PC-9 (cell line): ENCODE data around the gene AMIGO1. TPM values are rescaled to one million over a fixed set of nuclear protein-coding genes. Genes with fewer than 3 reads are reported as not detected.
A peak's percentile ranks its signal among the peaks of the same experiment; 100 is the strongest.

Source experiments
- BruUV-seq: library from RNA; stranded (reverse); fragments of 400-500 nt; replicated peaks from 2 replicates; lab custom pipeline; 2021; lab: Mats Ljungman, UMichigan
- CTCF ChIA-PET: fragments of 300-600 bp; sonication (Branson Sonifier 250); formaldehyde crosslinking; loops from one replicate; lab custom pipeline; 2022; ENCODE audit warnings: antibody characterized with exemption; lab: Charles Lee
- POLR2A ChIA-PET: fragments of 300-600 bp; sonication (Branson Sonifier 250); formaldehyde crosslinking; loops from one replicate; lab custom pipeline; 2022; ENCODE audit warnings: antibody characterized with exemption; ENCODE audit not compliant: unreplicated experiment; lab: Charles Lee
- DNase-seq, 2 experiments: peaks; one replicate each; pipeline versions ENCODE4 v3.0.0 to v3.0.0-alpha.2; 2015 to 2022; ENCODE audit warnings: mixed read lengths in 1 of 2
- H2AFZ ChIP-seq: fragments of 200-600 bp; sonication (generic); 2 replicates; pipeline ENCODE4 v1.8.1; 2017; ENCODE audit warnings: antibody characterized with exemption
- H3F3A ChIP-seq: fragments of 200-600 bp; sonication (generic); 2 replicates; pipeline ENCODE4 v1.8.1; 2017; ENCODE audit warnings: antibody characterized with exemption, mild to moderate bottlenecking, low read depth; ENCODE audit not compliant: insufficient read depth
- H3K27ac ChIP-seq: fragments of 200-600 bp; sonication (generic); 2 replicates; pipeline ENCODE4 v1.6.1; 2016; ENCODE audit warnings: mixed run types
- H3K27me3 ChIP-seq: fragments of 200-600 bp; sonication (generic); 2 replicates; pipeline ENCODE4 v1.6.1; 2016; ENCODE audit warnings: low read depth, mixed run types; ENCODE audit not compliant: insufficient read depth
- H3K36me3 ChIP-seq: fragments of 200-600 bp; sonication (generic); 2 replicates; pipeline ENCODE4 v1.6.1; 2016; ENCODE audit warnings: low read depth, mixed run types
- H3K4me1 ChIP-seq: fragments of 200-600 bp; sonication (generic); replicated peaks from 2 replicates; pipeline ENCODE4 v1.6.1; 2016; ENCODE audit warnings: mixed run types; ENCODE audit not compliant: insufficient read depth
- H3K4me2 ChIP-seq: fragments of 200-600 bp; sonication (generic); 2 replicates; pipeline ENCODE4 v1.6.1; 2017; ENCODE audit warnings: mixed run types
- H3K4me3 ChIP-seq: fragments of 200-600 bp; sonication (generic); 2 replicates; pipeline ENCODE4 v1.6.1; 2016; ENCODE audit warnings: mixed run types
- H3K79me2 ChIP-seq: fragments of 200-600 bp; sonication (generic); 2 replicates; pipeline ENCODE4 v1.6.1; 2017; ENCODE audit warnings: low read depth, mixed run types
- H3K9me2 ChIP-seq: fragments of 200-600 bp; sonication (generic); 2 replicates; pipeline ENCODE4 v1.8.1; 2017; ENCODE audit warnings: mild to moderate bottlenecking; ENCODE audit not compliant: insufficient read depth
- H3K9me3 ChIP-seq: fragments of 200-600 bp; sonication (generic); 2 replicates; pipeline ENCODE4 v1.8.1; 2016; ENCODE audit warnings: low read depth; ENCODE audit not compliant: insufficient read depth
- H4K20me1 ChIP-seq: fragments of 200-600 bp; sonication (generic); 2 replicates; pipeline ENCODE4 v1.8.1; 2017; ENCODE audit not compliant: insufficient read depth
- EZH2 ChIP-seq: fragments of 200-600 bp; sonication (generic); IDR thresholded peaks from 2 replicates; pipeline ENCODE4 v1.8.0; 2017; ENCODE audit warnings: antibody characterized with exemption, low read depth
- intact Hi-C: fragments of 100-400 bp; cut with micrococcal nuclease; formaldehyde crosslinking; loops from one replicate; pipeline ENCODE4 v1.10.0; 2022; ENCODE audit not compliant: unreplicated experiment
- total RNA-seq: library from RNA; stranded (reverse); gene quantifications from 2 replicates; pipeline ENCODE4 v1.2.3, GENCODE V29; 2021
- TF ChIP-seq, protein P1 (sequence below): fragments of 200-600 bp; sonication (generic); conservative IDR thresholded peaks from 2 replicates; pipeline ENCODE4 v1.6.1; 2017; ENCODE audit warnings: mixed run types, antibody characterized with exemption, mild to moderate bottlenecking, moderate library complexity

AMIGO1 gene
- total RNA-seq, 1 experiment from 2014 or later = 4.2 TPM

DNA sequence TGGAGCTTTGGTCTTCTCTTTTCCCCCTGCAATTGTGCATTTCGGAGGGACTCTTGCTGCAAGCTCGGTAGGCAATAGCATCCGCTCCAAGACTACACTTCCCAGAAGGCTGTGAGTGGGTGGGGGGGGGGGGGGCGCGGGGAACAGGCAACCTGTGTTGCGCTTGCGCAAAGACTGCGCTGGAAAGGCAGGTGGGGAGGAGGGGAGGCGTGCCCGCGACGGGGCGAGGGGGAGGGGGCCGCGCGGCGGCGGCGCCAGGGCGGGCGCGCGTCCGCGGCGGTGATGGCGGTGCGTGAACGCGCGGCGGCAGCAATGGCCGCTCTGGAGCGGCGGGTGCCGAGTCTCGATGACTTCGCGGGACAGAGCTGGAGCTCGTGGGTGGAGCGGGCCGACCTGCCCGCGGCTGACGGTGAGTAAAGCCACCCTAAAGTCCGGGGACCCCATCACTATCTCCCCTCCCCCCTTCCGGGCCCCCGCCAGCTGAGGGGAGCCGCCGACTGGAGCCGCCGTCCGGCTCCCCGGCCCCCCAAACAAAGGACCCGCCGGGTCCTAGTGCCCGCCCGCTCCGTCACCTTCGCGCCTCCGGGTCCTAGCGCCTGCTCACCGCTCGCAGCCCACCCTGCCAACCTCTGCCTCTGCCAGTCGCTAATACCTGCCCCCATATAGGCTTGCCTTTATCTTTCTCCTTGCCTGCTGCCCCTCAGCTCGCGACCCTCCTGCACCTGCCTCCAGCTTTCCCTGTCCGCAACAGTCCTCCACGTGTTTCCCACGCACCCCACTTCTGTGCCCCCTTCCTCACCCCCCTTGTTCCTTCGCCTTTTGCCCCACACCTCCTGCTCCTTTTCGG, 25.6 kb downstream of the AMIGO1 start, which contains the start of gene ATXN7L2:
TSS of gene ATXN7L2 (plus strand) at position 234 of the 847 bp plus-strand sequence. CDS start at position 283, 49 bp downstream.
- H2AFZ ChIP-seq = peak within 1 kb of the TSS; percentile 91

DNA sequence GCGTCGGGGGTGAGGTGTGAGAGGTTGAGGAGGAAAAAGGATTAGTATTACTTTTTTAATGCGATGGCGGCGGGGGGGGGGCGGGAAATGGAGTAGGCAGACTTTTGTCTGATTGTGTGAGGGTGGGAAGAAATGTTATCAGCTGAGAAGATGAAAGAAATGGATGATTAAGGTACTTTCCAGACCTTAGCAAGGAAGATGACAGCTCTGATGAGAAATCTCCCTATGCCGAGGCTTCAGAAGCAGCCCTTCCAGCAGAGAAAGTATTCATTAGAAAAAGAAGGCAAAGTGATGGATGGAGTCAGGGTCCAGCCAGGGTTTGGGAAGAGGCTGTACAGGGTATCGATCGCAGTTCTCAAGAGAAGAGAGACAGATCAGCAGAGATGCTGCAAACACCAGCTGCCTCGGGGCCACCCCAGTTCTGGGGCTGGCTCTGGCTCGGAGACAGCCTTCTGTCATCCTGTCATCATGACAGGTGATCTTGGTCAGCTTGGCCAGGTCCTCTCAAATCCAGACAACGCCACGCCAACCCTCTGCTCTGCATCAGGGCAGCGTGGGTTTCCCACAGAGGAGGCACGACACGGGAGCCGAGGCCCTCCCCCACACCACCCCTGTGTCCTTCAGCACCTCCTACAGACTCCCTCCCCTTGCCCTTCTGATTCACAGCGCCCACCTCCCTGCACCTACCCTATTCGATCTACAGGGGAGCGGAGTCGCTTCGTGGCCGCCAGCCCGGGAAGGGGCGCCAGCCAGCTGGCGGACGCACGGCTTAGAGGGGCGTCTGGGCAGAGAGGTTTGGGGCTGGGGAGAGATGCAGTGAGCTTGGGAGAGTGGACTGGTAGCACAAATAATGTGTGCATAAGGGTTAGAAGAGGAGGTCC, 26.5 kb downstream of the AMIGO1 start:
- ChIA-PET POLR2A (interaction anchor here (0.6 kb wide), 3 partner anchors 32 to 900 kb away, joined by 3 to 13 read pairs (median 9); no protein-coding TSS in a partner anchor), CTCF (interaction anchor here (0.6 to 0.8 kb wide), 3 partner anchors 13 to 208 kb away, joined by 4 to 9 read pairs (median 5); no protein-coding TSS in a partner anchor)
- Histone ChIP-seq H3K4me2 (peak overlapping the region; percentile 78), H3K4me3 (peak overlapping the region; percentile 42; the same call in 1 of the 2 replicates), H2AFZ (no peak overlapping the region), H3K79me2 (no peaks in the 10 kb centered on the region), H3K9me2 (no peaks in the 10 kb centered on the region), H3K9me3 (no peaks in the 10 kb centered on the region), H3K36me3 (no peaks in the 10 kb centered on the region), H3F3A (no peaks in the 10 kb centered on the region), H4K20me1 (no peaks in the 10 kb centered on the region), H3K4me1 (peaks cover 11% of the 10 kb centered on the region), H3K27me3 (peaks cover 37% of the 10 kb centered on the region), H3K27ac (no peak overlapping the region)
- TF ChIP-seq EZH2 = no peak
- TF ChIP-seq, protein P1, sequence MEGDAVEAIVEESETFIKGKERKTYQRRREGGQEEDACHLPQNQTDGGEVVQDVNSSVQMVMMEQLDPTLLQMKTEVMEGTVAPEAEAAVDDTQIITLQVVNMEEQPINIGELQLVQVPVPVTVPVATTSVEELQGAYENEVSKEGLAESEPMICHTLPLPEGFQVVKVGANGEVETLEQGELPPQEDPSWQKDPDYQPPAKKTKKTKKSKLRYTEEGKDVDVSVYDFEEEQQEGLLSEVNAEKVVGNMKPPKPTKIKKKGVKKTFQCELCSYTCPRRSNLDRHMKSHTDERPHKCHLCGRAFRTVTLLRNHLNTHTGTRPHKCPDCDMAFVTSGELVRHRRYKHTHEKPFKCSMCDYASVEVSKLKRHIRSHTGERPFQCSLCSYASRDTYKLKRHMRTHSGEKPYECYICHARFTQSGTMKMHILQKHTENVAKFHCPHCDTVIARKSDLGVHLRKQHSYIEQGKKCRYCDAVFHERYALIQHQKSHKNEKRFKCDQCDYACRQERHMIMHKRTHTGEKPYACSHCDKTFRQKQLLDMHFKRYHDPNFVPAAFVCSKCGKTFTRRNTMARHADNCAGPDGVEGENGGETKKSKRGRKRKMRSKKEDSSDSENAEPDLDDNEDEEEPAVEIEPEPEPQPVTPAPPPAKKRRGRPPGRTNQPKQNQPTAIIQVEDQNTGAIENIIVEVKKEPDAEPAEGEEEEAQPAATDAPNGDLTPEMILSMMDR = no peak
- intact Hi-C loops = loop anchor here (1.0 kb wide), 1 partner anchor 26 kb away; the partner anchor contains the start of gene AMIGO1
- no TSS peak for BruUV-seq
- peak in 1 of 2 experiments; percentile 7 for DNase-seq

More for the DNA sequence above, 25.6 kb downstream of the AMIGO1 start, which contains the start of gene ATXN7L2:
- H3K27me3 ChIP-seq = peaks cover 37% of the 10 kb centered on the region
- peak within 1 kb of the TSS; percentile 68 for H3K4me3 ChIP-seq
- BruUV-seq = no TSS peak
- POLR2A ChIA-PET = interaction anchor here (0.6 kb wide), 2 partner anchors 166 to 899 kb away, joined by 3 to 9 read pairs; no protein-coding TSS in a partner anchor
- H4K20me1 ChIP-seq = no peaks in the 10 kb centered on the region
- CTCF ChIA-PET = interaction anchor here (0.6 to 0.8 kb wide), 3 partner anchors 13 to 209 kb away, joined by 4 to 9 read pairs (median 5); no protein-coding TSS in a partner anchor
- H3K4me2 ChIP-seq = peak within 1 kb of the TSS; percentile 90
- intact Hi-C loops = loop anchor here (1.0 kb wide), 2 partner anchors 25 to 58 kb away; partner anchors contain the start of genes AMIGO1 and PSMA5
- no peaks in the 10 kb centered on the region for H3K9me3 ChIP-seq
- H3K9me2 ChIP-seq = no peaks in the 10 kb centered on the region
- DNase-seq = peak; percentile 75 to 87
- H3F3A ChIP-seq = no peaks in the 10 kb centered on the region
- no peaks in the 10 kb centered on the region for H3K79me2 ChIP-seq
- no peaks in the 10 kb centered on the region for H3K36me3 ChIP-seq
- peak within 1 kb of the TSS; percentile 63 for H3K27ac ChIP-seq
- TF ChIP-seq EZH2 = no peak
- TF ChIP-seq, protein P1 = no peak
- H3K4me1 ChIP-seq = peaks cover 11% of the 10 kb centered on the region

DNA sequence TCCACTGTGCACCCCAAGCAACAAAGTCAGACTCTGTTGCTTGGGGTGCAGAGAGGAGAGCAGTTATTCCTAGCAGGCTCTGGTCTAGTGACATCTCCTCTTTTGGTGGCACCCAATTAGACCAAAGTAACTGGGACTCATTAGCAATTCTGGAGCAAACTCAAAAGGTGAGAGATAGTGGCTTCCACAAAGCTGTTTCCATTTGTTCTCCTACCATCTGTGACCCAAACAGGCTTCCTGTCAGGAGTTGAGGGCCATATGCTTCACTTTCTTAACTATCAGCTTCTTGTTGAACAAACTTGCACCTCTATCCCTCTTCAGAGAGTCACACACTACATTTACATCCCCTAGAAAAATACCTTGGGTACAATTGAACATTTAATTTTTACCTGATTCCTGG, 27.3 kb downstream of the AMIGO1 start:
- H3K9me3 ChIP-seq = no peaks in the 10 kb centered on the region
- CTCF ChIA-PET = no interaction called here
- H3K27me3 ChIP-seq = peaks cover 39% of the 10 kb centered on the region
- DNase-seq = no peak
- intact Hi-C loops = no loop called here
- POLR2A ChIA-PET = no interaction called here
- TF ChIP-seq, protein P1 = no peak
- no peak for TF ChIP-seq EZH2
- no peak overlapping the region for H3K4me3 ChIP-seq
- no peaks in the 10 kb centered on the region for H3K9me2 ChIP-seq
- no peaks in the 10 kb centered on the region for H3K79me2 ChIP-seq
- H3K27ac ChIP-seq = no peak overlapping the region
- BruUV-seq = no TSS peak
- no peaks in the 10 kb centered on the region for H3F3A ChIP-seq
- H3K4me1 ChIP-seq = peaks cover 11% of the 10 kb centered on the region
- H2AFZ ChIP-seq = no peak overlapping the region
- H3K36me3 ChIP-seq = no peaks in the 10 kb centered on the region
- no peaks in the 10 kb centered on the region for H4K20me1 ChIP-seq
- H3K4me2 ChIP-seq = no peak overlapping the region
